ENCODE results near the gene PRKN. TPM values are rescaled to one million over a fixed set of nuclear protein-coding genes. Genes with fewer than 3 reads are reported as not detected.

The PRKN gene
- total RNA-seq, 1 donor from 2014 or later, result 1.3 TPM

GRCh38 chr6:162200041-162200440, 527.5 kb downstream of the PRKN start:
- Histone ChIP-seq H3K79me2 (ENCODE audit: insufficient read depth, low read length) (no peaks in the 10 kb centered on the region), H3K4me1 (ENCODE audit: insufficient read depth, low read length) (no peaks in the 10 kb centered on the region)
- no peaks in the 10 kb centered on the region for H3K9me3 Mint-ChIP-seq (ENCODE audit: unreplicated experiment)

GRCh38 chr6:162198925-162199324, 528.6 kb downstream of the PRKN start:
- H3K4me1 Mint-ChIP-seq (ENCODE audit: low read depth, unreplicated experiment), result no peaks in the 10 kb centered on the region
- no peak overlapping the region for H3K4me3 Mint-ChIP-seq (ENCODE audit: unreplicated experiment)
- DNase-seq (ENCODE audit: low read depth) (no peak), FAIRE-seq (no peak)
- Histone ChIP-seq H3K4me1 (ENCODE audit: insufficient read depth, low read length) (no peaks in the 10 kb centered on the region), H3K9ac (ENCODE audit: low read length) (no peak overlapping the region), H3K27ac (ENCODE audit: low read depth, low read length) (no peak overlapping the region), H3K4me2 (ENCODE audit: low read length) (no peak overlapping the region), H3K9me3 (ENCODE audit: insufficient read depth, low read depth, low read length) (no peaks in the 10 kb centered on the region), H3K36me3 (ENCODE audit: insufficient read depth, low read length) (no peaks in the 10 kb centered on the region), H3K79me2 (ENCODE audit: insufficient read depth, low read length) (no peaks in the 10 kb centered on the region), H3K27me3 (ENCODE audit: insufficient read depth, low read length) (no peaks in the 10 kb centered on the region), H4K20me1 (ENCODE audit: insufficient read depth, low read length) (no peaks in the 10 kb centered on the region), H2AFZ (ENCODE audit: low read depth, low read length) (no peak overlapping the region), H3K4me3 (ENCODE audit: insufficient read depth, low read depth, low read length) (no peak overlapping the region)
- H3K27ac Mint-ChIP-seq (ENCODE audit: unreplicated experiment), result no peak overlapping the region
- no peaks in the 10 kb centered on the region for H3K9me3 Mint-ChIP-seq (ENCODE audit: unreplicated experiment)
- no peaks in the 10 kb centered on the region for H3K27me3 Mint-ChIP-seq (ENCODE audit: low read depth, unreplicated experiment)
- TF ChIP-seq CTCF (IDR thresholded peaks at IDR 0.05; ENCODE audit: insufficient read depth, low read depth, low read length), result no peak
- no peak for TF ChIP-seq EZH2 (IDR thresholded peaks at IDR 0.05; ENCODE audit: insufficient read depth, low read length)
- H3K36me3 Mint-ChIP-seq (ENCODE audit: low read depth, unreplicated experiment), result no peaks in the 10 kb centered on the region

More at GRCh38 chr6:162200041-162200440, 527.5 kb downstream of the PRKN start:
- no peak overlapping the region for H3K27ac ChIP-seq (ENCODE audit: low read depth, low read length)
- H4K20me1 ChIP-seq (ENCODE audit: insufficient read depth, low read length), result no peaks in the 10 kb centered on the region
- no peak overlapping the region for H3K4me3 Mint-ChIP-seq (ENCODE audit: unreplicated experiment)
- no peaks in the 10 kb centered on the region for H3K36me3 ChIP-seq (ENCODE audit: insufficient read depth, low read length)
- H3K27ac Mint-ChIP-seq (ENCODE audit: unreplicated experiment), result no peak overlapping the region
- H3K4me2 ChIP-seq (ENCODE audit: low read length), result no peak overlapping the region
- no peak overlapping the region for H2AFZ ChIP-seq (ENCODE audit: low read depth, low read length)
- no peaks in the 10 kb centered on the region for H3K27me3 Mint-ChIP-seq (ENCODE audit: low read depth, unreplicated experiment)
- H3K4me1 Mint-ChIP-seq (ENCODE audit: low read depth, unreplicated experiment), result no peaks in the 10 kb centered on the region
- H3K9ac ChIP-seq (ENCODE audit: low read length), result no peak overlapping the region
- H3K4me3 ChIP-seq (ENCODE audit: insufficient read depth, low read depth, low read length), result no peak overlapping the region
- no peaks in the 10 kb centered on the region for H3K36me3 Mint-ChIP-seq (ENCODE audit: low read depth, unreplicated experiment)
- TF ChIP-seq EZH2 (IDR thresholded peaks at IDR 0.05; ENCODE audit: insufficient read depth, low read length) (no peak), CTCF (IDR thresholded peaks at IDR 0.05; ENCODE audit: insufficient read depth, low read depth, low read length) (no peak)
- no peaks in the 10 kb centered on the region for H3K27me3 ChIP-seq (ENCODE audit: insufficient read depth, low read length)
- FAIRE-seq (no peak), DNase-seq (ENCODE audit: low read depth) (no peak)
- H3K9me3 ChIP-seq (ENCODE audit: insufficient read depth, low read depth, low read length), result no peaks in the 10 kb centered on the region

- Mint-ChIP-seq H3K36me3 (ENCODE audit: low read depth, unreplicated experiment) (no peaks in the 10 kb centered on the region), H3K27me3 (ENCODE audit: low read depth, unreplicated experiment) (no peaks in the 10 kb centered on the region), H3K4me1 (ENCODE audit: low read depth, unreplicated experiment) (no peaks in the 10 kb centered on the region), H3K9me3 (ENCODE audit: unreplicated experiment) (no peaks in the 10 kb centered on the region), H3K27ac (ENCODE audit: unreplicated experiment) (no peak overlapping the region), H3K4me3 (ENCODE audit: unreplicated experiment) (no peak overlapping the region)
- Histone ChIP-seq H3K27me3 (ENCODE audit: insufficient read depth, low read length) (no peaks in the 10 kb centered on the region), H3K4me3 (ENCODE audit: insufficient read depth, low read depth, low read length) (no peak overlapping the region), H3K4me1 (ENCODE audit: insufficient read depth, low read length) (no peaks in the 10 kb centered on the region), H3K27ac (ENCODE audit: low read depth, low read length) (no peak overlapping the region), H3K36me3 (ENCODE audit: insufficient read depth, low read length) (no peaks in the 10 kb centered on the region), H3K4me2 (ENCODE audit: low read length) (no peak overlapping the region), H4K20me1 (ENCODE audit: insufficient read depth, low read length) (no peaks in the 10 kb centered on the region), H3K9ac (ENCODE audit: low read length) (no peak overlapping the region), H3K9me3 (ENCODE audit: insufficient read depth, low read depth, low read length) (no peaks in the 10 kb centered on the region), H2AFZ (ENCODE audit: low read depth, low read length) (no peak overlapping the region), H3K79me2 (ENCODE audit: insufficient read depth, low read length) (no peaks in the 10 kb centered on the region)
- TF ChIP-seq EZH2 (IDR thresholded peaks at IDR 0.05; ENCODE audit: insufficient read depth, low read length), result no peak
- no peak for TF ChIP-seq CTCF (IDR thresholded peaks at IDR 0.05; ENCODE audit: insufficient read depth, low read depth, low read length)
- FAIRE-seq (no peak), DNase-seq (ENCODE audit: low read depth) (no peak)
Observed at GRCh38 chr6:162198076-162198475, 529.5 kb downstream of the PRKN start.
